HG02852 (cell line): ENCODE measurements around the gene CDC14C.
"Not testable (repeated sequence)": the region's sequence is repeated elsewhere in the genome, so short reads cannot be mapped to it uniquely, and the experiment has no call there.

Source experiments
- ATAC-seq: cut with Tn5 transposase; IDR thresholded peaks from one replicate; pipeline ENCODE4 v1.9.1; 2021; ENCODE audit warnings: mild to moderate bottlenecking, moderate library complexity; ENCODE audit not compliant: unreplicated experiment

CDC14C gene

DNA sequence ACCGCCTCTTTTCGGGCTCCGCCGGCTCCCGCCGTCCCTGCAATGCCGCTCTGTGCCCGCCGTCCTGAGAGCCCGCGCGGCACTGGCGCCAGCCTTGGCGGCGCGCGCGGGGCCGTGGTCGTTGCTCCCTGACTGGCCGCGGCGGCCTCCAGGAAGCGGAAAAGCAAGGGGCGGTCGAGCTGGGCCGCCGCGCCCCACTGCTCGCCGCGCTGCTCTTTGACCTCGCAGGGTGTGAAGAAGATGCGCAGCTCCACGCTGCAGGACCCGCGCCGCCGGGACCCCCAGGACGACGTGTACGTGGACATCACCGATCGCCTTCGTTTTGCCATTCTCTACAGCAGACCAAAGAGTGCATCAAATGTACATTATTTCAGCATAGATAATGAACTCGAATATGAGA, at the start of gene CDC14C:
Gene CDC14C, plus strand, starts transcription at position 115 of the 400 bp plus-strand sequence. Its CDS starts 126 bp downstream, at position 241.
- no peak for ATAC-seq

DNA sequence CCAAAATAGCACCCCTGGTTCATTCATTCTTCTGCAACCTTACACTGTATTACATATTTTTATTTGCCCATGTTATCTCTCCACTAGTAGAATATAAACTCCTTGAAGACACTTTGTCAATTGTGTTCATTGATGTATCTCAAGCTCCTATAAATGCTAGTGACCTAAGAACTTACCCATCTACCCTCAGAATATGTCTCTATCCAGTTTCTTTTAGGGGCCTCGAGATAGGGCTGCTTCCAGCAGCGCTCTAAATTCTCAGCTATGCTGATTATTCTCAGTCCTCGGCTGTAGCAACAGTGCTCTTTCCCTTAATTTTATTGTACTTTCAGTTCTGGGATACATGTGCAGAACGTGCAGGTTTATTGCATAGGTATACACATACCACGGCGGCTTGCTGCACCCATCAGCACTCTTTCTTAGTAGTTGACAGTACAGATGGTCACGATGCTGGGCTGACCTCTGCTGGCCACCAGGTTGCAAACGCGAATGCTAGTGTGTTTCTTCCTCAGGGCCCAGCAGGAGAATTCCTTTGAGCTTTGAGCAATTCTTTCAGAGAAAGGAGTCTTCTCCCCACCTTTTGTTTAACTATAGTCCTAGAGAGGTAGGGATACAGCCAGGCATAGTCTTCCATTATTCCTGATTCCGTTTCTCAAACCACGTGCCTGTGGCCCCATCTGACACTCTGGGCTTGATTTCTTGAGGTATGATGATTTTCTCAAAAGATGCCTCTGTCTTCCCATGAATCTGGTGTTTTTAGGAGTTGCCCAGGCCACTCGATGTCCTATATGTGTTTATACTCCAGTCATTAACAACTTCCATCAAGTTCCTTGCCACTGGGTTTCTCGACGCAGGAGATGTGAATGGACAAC, 49.1 kb upstream of the CDC14C start:
- no peak for ATAC-seq

DNA sequence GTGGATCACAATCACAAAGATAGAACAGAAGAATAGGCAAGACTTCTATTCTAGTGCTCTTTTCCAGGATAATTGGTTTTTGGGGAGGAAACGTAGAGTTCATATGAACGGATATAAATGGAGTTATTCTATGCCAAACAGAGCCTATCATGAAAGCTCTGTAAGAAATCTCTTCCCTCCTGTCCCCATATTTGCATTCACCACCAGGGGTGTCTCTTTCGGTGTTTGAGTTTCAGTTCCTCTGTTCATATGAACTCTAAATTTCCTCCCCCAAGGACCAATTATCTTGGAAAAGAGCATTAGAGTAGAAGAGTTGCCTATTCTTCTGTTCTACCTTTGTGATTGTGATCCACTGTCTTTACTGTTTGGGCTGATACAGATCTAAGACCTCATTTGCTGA, 48.3 kb upstream of the CDC14C start:
- peak; percentile 50 for ATAC-seq

DNA sequence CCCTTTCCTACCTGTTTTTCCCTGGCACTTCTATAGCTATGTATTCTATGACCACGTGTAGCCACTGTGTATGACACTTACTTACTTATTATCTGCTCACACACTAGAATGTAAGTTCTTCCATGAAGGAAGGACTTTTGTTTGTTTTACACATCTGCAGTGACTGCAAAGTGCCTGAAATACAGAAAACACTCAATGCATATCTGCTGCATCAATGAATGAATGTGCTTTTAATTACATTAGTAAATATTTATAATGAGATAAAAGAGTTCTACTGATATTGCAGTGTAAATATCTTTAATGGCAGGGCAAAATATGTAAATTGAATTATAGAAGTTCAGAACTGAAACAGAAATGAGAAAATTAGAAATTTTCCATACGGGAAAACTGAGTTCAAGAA, 43.5 kb upstream of the CDC14C start:
- no peak for ATAC-seq

DNA sequence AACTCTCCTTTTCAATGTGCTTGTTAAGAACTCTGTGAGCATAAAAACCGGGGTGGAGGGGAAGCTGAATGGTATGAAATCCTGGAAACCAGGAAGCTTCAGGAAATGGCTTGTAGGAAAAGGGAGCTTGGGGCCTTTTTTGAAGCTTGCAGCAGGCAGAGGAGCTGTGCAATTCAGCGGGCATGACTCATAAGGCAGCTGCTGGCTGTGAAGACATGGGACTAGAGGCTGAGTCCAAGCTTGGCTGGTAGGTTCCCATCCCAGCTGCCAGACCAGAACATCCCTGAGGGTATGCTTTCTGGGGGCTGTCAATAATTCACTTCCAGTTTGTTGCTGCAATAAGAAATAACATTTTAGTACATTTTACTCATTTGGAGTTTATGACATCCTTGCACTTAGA, 36.8 kb upstream of the CDC14C start:
- no peak for ATAC-seq

DNA sequence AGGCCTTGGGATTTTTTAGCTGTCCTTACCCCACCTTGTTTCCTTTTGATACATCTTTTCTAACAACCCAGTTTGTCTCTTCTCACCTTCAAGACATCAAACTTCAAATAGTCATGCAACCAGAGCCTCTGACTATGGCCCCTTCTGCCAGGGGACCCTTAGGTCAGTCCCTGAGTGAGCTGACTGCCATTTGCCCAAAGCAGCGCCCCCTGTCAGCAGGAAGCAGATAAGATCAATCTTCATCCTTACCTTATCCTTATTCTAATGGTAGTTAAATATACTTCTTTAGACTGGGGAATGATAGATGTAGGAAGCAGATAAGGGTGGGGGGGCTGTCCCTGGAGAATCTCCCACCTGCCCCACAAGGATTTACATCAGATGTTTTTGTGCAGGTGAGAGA, 29.8 kb upstream of the CDC14C start:
- no peak for ATAC-seq

DNA sequence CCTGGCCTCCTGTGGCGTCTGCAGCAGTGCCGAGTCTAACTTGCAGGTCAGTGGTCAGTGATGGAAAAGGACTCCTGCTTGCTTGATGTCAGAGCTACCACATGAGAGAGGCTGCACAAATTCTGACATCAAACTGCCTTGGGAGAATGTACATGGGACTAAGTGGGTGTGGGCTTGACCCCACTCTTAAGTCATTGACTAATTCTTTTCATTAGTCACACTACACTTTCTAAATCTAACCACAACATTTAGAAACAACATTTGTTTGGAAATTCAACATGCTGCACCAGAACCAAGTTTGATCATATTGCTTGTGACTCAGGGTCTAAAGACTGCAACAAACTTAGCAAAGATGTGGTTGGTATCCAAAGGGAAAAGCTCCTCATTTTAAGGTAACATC, 24.4 kb upstream of the CDC14C start:
- ATAC-seq = no peak

DNA sequence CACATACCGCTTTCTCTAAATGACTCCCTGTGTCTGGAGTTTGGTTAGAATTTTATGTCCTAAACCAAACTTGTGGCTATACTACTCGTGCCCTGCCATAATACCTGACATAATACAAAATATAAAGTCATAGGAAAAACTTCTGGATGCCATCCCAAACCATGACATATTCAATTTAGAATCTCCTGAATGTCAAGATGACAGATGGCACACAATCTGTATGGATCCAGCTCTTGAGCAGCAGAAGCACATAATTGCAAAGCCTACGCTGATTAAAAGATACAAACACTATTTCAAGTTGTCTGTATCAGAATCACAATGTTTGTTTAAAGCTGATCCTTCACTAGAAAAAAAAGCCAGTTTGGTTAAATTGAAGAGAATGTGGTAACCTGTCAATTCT, 22.4 kb upstream of the CDC14C start:
- no peak for ATAC-seq

DNA sequence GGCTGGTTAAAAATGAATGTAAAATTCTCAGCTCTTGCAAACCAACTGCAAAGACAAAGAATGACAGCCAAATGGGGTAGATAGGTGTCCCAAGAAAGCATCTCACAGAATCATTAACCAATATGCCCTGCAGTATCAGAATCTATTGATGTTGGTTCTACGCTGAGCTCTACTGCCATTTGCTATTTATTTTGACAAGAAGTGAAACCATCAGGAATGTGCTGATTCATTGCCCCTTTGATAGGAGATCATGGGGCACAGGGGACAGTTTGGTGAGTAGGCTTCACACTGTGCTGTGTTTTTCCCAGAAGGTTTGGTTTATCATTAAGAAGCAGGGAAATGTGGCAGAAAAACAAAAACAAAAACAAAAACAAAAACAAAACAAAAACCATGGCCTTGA, 19.4 kb upstream of the CDC14C start:
- ATAC-seq = no peak

DNA sequence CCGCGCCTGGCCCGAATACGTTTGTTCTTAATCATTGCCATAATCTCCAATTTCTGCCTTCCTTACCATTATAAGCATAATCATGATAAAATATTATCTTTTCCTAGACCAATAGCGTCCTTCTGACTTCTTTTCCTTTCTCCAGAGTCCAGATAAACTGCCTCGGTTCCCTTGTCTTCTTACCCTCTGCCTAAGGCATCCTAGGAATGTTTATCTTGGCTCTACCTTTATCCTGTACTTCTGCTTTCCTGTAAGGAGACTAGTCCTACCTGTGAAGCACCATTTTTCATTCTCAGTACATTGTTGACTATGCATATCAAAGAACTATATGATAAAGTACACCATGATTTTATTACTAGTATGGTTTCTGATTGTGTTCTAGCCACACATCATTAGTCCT, 18.7 kb upstream of the CDC14C start:
- ATAC-seq = not testable (repeated sequence)

DNA sequence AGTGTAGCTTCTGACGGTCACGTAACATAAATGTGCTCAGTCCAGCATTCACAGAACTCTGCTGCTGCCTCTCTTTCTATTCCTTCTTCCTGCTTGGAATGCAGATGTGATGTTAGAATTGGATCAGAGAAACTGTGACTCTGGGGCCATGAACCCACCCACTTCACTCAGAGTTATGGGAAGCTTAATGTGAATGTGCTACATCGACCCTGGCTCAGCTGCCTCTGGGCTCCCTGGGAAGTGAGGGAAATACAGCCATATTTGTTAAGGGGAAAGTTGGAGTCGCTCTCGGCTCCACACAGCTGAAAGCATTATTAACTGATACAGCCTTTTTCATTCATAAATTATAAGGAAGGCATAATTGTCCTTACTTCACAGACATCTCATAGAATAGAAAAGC, 14.5 kb upstream of the CDC14C start:
- ATAC-seq = not testable (repeated sequence)

DNA sequence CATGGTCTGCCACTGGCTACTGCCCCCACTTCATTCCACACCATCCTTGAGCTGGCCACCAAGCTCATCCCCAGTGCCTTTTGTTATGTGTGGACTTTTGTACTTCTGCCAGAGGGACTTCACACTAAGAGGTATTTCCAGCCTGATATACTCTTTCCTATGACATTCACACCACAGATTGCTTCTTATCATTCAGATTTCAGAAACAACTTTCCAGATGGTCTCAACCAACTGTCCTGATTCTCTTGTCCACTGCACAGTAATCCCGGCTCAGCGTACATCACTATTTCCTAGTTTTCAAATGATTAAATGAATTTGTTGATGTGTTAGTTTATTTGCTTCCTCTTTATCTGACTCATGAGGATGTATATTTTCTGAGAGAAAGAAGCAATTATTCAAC, 7.1 kb downstream of the CDC14C start:
- ATAC-seq = no peak

DNA sequence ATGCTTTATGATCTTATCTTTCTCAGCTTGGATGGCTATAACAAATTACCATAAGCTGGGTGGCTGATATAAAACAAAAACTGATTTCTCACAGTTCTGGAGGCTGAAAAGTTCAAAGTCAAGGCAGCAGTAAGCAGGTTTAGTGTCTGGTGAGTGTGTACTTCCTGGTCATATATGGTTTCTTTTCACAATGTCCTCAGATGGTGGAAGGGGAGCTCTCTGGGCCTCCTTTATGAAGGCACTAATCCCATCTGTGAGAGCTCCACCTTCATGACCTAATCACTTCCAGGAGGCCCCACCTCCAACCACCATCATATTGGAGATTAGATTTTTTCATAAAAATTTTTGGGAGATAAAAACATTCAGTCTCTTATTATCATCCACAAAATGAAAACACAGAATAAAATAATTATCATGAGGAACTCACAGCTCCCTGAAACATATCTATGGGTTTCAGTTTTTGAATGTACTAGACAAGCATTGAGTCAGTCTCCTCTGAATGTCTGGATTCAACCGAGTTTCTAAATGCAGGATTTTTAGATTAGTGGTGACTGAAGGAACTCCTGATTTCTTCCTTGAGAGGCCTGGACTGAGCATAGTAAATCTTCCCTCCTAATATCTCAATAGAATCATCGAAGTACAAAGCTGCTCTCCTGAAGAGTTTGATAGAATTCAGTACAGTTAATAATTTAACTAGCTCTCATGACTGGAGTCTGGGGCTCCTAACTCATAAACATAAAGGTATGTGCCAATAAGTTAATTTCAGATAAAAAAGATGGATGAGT, 8.0 kb downstream of the CDC14C start:
- no peak for ATAC-seq

DNA sequence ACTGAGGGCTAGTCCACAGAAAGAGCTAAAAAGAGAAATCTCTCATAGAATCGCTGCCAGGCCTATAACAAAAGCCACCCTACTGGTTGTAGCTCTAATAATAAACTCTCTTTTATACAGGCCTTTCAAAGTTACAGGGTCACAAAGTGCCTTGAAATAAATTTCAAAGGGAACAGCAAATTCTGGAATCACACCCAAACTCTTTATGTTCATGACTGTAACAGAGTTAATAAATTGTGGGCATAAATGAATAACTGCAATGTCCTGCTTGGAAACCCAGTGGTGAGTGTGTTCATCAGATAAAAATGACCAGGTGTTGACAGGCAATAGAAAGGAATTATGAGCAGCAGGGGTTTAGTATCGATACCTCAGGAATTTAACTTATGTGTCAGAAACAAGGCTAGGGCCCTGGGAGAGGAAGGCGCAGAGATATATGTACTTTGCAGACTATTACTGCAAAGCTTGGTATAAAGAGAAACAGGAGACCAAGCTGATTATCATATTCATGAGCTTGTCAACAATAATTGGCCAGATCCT, 9.3 kb downstream of the CDC14C start:
- no peak for ATAC-seq

DNA sequence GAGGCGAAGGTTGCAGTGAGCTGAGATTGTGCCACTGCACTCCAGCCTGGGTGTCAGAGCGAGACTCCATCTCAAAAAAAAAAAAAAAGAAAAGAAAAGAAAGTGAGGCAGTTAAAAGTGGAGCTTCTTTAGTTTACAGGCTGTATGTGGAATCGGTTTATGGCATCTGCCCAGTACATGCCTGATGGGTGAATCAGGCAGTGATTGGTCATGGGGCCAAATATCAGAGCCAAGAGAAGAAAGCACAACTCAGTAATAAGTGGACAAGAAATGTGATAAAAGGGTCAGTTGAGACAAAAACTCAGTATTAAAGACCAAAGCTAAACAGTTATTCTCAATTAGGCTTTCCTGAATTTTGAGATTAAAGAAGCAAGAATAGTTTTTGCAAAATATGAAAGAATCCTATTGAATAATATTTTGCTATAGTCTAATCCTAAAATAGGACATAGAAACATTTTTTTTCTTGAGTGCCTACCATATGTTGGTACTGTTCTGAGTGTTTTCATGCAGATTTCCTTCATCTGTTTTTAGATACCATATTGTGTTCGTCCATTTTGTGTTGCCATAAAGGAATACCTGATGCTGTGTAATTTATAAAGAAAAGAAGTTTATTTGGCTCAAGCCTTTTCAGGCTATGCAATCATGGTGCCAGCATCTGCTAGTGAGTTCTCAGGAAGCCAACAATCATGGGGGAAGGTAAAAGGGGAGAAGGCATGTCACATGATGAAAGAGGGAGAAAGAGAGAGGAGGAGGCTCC, 14.4 kb downstream of the CDC14C start:
- ATAC-seq = no peak

DNA sequence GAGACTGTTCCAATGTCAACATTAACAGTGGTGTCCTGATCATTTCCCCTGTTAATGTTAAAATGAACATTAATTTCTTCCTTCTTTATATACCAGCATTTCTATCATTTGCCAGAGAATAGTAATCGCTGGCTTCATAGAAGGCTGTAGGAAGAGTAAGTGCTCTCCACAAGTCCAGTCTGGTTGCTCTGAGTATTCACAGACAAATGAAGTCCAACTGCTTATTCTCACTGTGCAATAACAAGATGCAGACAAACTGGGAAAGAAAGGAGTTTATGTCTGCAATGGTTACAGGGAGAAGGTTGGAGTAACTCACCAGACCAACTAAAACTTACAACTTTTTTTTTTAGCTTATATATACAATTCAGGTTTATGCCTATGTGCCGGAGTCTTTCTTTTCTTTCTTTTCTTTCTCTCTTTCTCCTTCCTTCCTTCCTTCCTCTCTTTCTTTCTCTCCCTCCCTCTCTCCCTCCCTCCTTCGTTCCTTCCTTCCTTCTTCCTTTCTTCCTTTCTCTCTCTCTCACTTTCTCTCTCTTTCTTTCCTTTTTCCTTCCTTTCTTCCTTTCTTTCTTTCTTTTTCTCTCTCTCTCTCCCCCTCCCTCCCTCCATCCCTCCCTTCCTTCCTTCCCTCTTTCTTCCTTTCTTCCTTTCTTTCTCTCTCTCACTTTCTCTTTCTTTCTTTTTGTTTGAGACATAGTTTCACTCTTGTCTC, 19.1 kb downstream of the CDC14C start:
- ATAC-seq = no peak

DNA sequence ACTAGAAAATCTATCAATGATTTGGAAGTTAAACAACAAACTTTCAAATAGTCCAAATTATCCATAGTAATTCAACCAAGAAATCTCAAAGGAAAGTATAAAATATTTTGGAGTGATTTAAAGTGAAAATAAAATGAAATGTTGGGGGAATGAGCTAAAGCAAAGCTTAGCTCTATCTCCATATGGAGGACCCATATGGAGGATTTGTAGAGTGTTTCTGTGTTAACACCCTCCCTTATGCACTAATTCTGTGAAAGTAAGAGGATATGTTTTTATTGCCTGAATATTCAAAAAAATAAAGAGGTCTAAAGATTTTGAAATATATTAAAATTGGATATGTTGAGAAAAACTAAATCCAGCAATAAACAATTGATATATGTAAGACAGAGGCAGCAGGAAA, 31.6 kb downstream of the CDC14C start:
- no peak for ATAC-seq

DNA sequence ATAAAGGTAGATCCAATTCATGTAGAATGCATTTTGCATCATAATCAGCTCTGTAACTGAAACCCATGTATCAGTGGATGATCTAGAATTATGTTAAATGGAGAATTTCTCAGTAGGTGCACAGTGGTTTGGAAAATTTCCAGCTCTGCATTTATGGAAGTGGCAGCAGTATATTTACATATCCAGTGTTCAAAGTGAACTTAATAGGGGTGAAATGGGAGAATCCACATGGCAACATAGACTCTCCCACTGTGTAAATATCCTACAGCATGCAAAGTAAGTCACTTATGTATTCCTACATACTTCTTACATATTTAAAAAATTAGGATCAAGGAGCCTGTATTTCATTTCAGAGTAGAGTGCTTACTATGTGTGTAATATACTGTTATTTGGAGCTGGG, 35.3 kb downstream of the CDC14C start:
- ATAC-seq = no peak

DNA sequence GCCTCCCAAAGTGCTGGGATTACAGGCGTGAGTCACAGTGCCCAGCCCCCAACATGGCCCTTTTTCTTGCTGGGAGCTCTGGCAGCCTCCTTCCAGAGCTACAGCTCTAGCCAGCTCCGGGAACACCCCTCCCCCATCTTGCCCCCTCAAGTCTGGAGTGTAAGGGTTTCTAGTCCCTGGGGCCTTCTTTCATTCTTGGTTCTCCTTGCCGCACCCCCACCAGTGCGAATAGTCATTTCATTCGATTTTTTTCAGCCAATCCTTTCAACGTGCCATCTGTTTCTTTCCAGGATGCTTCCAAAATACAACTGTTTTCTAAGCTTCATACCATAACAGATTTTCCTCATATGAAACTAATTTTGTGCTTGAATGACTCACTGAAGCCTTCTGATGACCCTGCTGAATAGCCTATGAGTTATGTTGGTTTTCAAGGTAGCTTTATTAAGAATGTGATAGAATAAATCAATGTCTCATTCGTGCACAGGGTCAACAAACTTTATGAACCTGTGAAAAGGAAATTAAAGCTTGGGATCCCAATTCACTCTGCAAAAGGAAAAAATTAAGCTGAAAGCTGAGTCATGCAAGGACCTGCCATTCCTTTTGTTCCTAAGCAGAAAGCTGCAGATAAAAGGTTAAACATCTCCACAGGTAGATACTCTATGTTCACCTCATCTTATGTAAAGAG, 38.6 kb downstream of the CDC14C start:
- ATAC-seq = no peak

DNA sequence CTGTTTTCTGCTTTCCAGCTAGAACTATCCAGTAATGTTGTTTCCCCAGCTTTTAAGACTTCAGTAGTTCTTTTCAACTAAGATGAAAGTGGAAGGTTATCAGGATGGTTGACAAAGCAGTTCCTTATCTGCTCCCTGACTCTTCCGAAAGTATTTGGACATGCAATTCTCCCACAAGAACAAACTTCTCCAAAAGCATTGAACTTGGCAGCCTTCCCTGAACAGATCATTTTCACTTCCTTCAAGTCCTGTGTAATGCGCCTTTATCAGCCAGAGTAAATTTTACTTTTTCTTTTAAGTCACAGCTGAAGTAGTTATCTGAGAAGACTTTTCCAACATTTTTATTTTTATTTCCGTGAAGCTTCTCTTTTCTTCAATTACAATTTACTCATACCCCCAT, 39.7 kb downstream of the CDC14C start:
- no peak for ATAC-seq
